ENCODE measurements around the gene DLEC1.
A peak's percentile ranks its signal among the peaks of the same experiment; 100 is the strongest.
"Not testable (repeated sequence)": the region's sequence is repeated elsewhere in the genome, so short reads cannot be mapped to it uniquely, and the experiment has no call there.

Gene DLEC1

DNA sequence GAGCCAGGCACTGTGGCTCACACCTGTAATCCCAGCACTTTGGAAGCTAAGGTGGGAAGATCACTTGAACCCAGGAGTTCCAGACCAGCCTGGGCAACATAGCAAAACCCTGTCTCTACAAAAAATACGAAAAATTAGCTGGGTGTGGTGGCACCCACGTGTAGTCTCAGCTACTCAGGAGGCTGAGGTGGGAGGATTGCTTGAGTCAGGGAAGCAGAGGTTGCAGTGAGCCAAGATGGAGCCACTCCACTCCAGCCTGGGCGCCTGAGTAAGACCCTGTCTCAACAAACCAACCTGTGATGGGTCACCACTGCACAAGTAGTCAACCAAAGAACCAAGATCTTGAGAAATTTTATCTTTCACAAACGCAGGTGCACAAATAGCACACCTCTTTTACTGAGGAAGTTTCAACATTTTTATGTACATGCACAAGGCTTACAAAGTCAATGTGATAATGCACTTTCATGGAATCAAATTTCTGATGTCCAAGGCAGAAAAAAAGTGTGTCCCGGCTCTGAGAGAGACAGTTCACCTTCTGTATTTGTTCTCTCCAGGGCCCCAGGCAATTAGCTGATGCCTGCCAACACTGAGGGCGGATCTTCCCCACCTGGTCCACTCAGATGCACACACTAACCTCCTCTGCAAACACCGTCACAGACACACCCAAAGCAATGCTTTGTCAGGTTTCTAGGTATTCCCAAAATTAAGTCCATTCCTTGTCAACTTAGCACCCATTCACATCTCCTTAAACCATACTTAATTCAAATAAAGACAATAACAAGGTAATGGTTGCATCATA lies 85.5 kb downstream of the DLEC1 start:
- DNase-seq: no peak

DNA sequence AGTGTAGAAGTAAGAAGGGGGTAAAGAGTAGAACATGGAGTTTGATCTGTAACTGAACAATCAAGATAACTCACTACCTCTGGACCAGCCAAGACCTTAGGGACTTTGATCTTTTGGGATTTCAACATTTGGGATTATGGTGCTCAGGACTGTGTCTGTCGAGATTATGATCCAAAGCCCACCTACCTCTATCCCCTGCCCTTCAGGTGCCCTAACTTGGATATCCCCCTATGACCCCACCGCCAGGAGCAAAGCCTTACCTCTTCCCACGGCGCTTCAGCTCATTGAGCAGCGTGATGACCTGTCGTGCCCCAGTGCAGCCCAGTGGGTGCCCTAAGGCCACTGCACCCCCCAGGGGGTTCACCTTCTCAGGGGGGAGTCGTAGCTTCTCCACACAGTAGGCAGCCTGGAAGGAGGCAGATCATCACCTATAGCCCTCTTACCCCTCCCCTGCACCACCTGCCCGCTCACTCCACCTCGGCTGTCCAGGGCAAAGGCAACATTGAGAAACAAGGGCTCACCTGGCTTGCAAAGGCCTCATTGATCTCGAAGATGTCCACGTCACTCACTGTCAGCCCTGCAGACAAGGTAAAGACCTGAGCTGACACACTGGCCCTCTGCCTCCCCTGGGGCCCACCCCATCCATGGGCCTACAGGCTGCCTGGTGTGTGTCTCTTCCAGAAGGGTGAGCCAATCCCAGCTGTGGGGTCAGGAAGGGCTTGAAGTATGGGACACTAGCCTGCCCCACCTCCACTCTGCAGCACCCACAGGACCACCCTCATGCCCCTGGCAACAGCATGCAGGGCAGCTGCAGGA lies 86.5 kb downstream of the DLEC1 start:
- no peak for DNase-seq

DNA sequence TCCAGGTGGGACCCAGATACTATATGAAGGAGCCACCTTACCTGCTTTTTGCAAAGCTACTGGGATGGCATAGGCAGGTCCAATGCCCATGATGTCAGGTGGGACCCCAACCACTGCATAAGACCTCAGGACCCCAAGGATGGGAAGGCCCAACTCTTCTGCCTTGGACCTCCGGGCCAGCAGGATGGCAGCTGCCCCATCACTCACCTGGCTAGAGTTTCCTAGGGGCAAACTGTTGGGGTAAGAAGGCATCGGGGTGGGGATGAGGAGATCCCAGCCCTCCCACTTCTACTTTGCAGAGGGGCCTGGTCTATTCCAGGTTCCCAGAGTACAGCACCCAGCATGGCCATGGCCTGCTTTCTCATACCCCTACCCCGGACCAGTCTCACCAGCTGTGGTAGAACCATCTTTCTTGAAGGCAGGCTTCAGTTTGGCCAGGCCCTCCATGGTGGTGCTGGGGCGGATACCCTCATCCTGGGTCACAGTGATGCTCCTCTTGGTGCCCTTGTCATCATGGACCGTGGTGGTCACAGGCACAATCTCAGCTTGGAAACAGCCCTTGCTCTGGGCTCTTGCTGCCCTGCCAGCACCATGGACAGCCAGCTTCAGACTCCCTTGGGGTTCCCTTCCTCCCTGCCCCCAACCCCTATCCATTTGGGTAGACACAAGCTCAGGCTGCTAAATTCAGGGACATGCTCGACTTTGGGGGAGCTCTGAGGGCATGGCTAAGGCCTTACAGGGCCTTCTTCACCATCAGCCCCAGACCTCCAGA lies 87.3 kb downstream of the DLEC1 start:
- DNase-seq: no peak

DNA sequence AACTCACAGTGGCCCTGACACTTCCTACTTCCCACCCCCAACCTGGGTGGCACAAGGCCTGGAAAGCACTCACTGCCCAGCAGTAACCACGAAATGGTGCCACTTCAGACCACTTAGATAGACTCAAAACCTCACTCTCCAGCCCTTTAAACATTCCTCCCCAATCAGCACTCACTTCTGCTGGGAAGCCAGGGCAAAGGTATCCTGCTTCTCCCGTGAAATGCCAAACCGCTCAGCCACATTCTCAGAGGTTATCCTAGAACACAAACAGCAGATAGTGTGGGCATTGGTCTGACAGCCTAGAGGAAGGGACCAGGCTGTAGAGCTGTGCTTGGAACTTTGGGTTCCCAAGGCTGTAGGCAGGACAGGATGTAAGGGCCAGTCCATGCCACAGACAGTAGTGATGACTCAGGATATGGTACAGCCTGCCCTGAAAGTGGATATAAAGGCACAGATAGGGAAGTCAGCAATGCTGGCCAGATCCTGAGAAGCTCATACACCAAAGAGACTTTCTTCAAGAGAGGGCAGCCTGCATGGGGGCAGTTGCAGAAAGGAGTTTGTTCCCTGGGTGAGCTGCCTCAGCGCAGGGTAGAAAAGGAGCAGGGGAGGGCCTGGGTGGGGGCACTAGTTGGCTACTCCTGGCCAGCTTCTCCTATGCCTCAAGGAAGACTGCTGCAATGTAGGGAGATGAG lies 88.7 kb downstream of the DLEC1 start:
- no peak for DNase-seq

DNA sequence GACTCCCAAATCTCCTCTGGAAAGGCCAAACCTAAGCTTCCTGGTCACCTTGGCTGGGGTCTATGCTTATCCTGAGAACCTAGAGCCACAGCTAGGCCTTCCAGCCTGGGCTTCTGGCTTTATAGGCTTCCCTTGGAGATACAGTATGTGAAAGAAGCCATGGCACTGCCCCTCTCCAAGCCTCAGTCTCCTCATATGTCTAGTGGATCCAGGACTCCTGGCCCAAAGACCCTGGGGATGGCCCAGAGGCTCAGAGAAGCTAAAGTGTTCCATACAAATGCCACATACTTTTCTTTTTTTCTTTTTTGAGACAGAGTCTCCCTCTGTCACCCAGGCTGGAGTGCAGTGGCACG lies 89.3 kb downstream of the DLEC1 start:
- DNase-seq: no peak

DNA sequence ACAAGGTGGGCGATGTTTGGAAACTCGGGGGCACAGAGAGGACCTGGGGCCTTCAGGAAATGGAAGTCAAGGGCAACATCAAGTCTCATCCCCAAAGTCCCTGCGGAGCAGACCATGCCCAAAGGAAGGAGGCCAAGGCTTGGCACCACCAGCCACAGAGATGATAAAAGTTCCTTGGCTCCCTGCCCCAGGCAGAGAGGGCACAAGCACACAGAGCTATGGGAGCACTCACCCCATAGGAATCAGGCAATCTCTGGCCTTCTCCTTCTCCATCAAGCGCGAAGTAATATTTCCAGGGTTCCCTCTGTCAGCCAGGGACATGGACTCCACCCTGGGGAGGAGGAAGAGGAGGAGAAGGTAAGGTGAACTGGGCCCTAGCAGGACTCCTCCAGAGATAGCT lies 90.0 kb downstream of the DLEC1 start:
- no peak for DNase-seq

DNA sequence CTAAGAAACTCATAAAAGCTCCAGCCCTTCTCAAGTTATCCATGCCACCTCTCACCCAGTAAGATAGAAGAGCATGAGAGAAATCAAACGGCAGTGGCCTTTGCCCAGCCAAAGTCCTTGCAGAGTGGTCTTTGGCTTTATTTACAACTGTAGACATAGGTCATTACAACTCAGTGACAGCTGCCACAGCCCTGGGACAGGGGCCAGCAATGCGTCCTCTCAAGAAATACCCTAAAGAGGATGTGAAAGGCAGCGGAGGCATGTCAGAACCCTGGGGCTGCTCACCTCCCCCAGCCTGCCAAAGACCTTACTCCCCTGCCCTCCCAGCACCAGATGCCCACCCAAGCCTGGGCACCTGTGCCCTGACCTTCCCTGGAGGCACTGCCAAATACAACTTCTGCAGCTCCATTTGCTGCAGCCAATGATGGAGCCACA lies 91.6 kb downstream of the DLEC1 start:
- no peak for DNase-seq

DNA sequence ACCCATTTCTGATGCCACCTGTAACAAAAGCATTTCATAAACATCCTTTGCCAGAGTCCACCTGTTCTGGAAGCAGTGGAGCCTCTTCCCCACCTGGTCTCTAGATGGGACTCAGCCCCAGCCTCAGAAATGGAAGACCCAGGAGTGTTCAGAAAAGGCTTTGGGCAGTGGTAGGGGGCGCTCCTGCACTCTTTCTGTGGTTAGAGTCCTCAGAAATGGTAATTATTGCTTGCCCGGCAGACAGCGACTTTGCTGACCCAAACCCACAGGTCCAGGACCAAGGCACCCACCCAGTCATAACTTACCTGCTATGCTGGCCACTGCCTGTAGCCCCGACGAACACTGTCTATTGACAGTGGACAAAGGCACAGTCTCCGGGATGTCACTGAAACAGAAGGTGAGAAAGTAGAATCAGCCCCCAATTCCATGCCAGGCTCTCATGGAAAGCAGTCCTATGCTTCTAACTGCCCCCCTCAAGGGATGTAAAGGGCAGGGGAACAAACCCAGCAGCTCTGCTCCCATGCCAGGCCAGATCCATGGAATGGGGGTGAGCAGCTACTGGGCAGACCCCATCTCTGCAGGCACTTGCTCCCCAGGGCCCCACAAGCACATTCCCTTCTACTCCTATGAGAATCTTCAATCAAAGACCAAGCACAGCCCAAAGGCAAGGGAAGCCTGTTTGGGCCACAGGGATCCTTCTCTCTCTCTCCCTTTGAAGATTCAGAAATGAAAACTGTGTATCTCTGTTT lies 92.8 kb downstream of the DLEC1 start:
- no peak for DNase-seq

DNA sequence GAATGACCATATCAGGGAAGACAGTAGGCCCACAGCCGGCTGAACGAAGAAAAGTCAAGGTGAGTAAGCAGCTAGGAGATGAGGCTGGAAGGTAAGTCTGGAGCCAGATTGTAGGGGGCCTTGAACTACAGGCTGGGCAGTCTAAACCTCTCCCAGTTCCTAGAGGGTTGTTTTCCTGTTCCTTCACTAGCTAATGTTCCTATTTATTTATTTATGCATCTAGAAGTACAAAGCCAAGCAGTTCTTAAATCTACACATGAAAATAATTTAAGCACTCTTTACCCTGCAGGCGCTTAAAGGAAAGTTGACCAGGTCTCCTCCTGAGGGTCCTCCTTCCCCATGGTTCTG lies 94.2 kb downstream of the DLEC1 start:
- DNase-seq: no peak

DNA sequence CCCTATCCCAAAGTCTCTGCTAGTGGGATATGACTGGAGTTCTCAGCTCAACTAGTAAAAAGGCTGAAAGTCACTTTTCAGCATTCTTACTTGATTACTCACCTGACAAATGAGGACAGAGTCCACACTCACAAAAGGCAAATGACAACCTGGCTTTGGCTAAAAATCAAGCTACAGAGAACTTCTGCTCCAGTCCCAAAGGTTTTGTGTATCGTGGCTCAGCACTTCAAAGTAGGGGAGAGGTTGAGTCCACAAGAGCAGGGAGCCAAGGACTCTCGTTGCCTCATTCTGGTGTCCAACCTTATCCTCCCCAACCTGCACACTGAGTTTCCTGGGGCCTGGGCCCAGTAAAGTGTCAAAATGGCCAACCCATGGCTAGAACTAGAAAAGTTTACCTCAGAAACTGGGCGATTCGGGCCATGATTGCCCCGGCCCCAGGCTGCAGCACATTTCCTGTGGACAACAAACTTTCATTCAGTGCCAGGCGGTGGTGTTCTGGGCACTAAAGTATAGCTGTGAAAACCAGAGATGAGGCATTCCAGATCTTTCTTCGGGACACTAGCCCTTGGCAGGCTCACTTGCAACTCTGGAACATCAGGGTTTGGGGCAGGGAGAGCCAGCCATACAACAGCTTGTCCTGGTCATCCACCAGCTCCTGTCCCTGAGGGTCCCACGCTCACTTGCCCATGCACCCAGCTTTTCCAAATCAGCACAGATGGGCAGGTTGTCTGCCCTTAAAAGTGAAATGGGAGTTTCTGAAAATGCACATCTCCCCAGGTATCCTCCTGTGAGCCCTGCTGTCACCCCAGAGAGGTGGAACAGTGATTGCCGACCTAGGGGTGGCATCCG lies 94.8 kb downstream of the DLEC1 start:
- no peak for DNase-seq

DNA sequence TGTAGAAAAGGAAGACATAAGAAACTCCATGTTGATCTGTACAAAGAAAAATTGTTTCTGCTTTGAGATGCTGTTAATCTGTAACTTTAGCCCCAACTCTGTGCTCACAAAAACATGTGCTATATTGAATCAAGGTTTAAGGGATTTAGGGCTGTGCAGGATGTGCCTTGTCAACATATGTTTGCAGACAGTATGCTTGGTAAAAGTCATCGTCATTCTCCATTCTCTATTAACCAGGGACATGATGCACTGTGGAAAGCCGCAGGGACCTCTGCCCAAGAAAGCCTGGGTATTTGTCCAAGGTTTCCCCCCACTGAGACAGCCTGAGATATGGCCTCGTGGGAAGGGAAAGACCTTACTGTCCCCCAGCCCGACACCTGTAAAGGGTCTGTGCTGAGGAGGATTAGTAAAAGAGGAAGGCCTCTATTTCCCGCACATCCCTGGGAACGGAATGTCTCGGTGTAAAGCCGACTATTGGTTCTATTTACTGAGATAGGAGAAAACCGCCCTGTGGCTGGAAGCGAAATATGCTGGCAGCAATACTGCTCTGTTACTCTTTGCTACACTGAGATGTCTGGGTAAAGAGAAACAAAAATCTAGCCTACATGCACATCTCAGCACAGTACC lies 95.6 kb downstream of the DLEC1 start:
- DNase-seq: not testable (repeated sequence)

DNA sequence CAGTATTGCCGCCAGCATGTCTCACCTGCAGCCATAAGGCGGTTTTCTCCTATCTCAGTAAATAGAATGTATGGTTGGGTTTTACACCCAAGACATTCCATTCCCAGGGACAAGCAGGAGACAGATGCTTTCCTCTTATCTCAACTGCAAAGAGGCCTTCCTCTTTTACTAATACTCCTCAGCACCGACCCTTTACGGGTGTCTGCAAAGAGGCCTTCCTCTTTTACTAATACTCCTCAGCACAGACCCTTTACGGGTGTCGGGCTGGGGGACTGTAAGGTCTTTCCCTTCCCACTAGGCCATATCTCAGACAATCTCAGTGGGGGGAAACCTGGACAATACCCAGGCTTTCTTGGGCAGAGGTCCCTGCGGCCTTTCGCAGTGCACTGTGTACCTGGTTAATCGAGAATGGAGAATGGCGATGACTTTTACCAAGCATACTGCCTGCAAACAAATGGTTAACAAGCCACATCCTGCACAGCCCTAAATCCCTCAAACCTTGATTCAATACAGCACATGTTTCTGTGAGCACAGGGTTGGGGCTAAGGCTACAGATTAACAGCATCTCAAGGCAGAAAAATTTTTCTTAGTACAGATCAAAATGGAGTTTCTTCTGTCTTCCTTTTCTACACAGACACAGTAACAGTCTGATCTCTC lies 96.7 kb downstream of the DLEC1 start:
- DNase-seq: not testable (repeated sequence)

DNA sequence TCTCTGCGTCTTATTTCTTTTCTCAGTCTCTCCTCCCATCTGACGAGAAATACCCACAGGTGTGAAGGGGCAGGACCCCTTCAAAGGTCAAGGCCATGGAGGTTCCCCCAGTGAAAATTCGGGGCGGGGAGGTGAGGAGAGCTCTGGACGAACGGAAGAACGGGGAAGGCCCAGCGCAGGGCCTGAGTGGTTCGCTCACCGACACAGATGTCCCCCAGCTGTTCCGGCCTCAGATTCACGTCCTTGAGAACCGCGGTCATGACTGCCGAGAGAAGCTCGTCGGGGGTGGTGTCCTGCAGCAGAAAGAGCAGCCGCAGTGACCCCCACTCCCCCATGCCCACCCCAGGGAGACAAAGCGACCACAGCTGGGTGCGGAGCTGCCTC lies 97.4 kb downstream of the DLEC1 start:
- DNase-seq: no peak

DNA sequence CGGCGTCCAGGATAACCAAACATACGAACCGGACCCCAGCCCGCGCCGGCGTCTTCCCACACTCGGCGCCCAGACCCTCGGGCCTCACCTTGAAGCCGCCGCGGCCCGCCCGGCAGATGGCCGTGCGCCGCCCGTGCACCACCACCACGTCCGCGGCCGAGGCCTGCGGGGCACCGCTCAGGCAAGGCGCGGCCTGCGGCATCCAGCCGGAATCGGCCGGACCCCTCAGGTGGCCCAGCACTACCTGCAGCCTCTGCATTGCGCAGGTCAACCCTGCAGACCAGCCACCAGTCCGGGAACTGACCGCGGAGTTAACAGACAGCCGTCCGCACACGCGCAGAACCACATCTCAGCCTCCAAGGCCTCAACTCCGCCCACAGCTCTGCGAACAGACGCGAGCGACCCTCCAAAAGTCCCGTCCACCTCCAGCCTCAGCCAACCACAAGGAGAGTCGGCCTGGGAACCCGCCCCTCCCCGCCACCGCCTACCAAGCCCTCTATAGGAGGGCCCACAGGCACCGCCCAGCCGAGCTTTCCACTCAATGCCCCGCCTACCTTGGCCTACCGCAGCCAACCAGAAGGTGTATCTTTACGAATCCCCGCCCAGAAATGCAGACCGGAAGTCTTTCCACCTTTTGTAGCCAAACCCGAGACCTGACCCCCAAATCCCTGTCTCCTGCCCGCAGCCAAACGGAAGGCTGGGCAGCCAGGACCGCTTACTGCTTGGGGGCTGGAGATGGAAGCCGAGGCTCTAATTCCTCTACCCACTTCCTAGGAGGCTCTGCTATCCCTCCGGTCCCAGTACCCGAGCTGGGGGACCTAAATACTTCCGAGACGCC lies 98.0 kb downstream of the DLEC1 start, which contains the start of gene ACAA1:
ACAA1 (minus strand) TSS at position 351 of the 838 bp plus-strand sequence; CDS start at position 259, 92 bp downstream.
- DNase-seq: peak; percentile 95

DNA sequence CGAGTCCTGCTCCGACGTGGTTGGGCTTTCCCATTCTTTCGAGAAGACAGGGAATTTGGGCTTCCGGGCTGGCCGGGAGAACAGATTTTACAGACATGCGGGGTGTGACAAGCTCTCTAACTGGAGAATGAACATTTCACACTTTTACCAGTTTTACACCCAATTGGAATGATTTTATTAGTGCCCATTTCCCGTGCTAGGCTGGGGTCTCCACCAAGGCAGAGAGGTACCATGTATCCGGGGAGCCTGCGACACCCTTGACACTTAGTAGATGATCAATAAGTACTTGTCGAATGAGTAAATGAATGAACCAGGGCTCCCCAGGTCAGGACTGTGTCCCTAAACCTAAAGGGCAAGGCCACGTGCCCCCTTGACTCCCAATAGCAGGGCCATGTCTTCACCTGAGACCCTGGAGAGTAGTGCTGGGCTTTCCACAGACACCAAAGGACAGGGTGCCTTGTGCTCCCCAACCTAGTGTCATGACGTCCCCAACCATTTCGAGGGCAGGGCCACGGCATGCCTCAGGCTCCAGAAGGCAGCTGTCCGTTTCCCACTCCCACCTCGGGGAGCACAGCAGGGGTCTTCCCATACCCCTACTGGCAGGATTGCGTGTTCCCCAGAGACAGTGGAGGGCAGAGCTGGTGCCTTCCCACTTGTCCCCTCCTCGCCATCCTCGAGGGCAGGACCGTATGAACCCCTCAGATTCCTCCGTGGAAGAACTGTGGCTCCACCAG lies 98.8 kb downstream of the DLEC1 start:
- no peak for DNase-seq

DNA sequence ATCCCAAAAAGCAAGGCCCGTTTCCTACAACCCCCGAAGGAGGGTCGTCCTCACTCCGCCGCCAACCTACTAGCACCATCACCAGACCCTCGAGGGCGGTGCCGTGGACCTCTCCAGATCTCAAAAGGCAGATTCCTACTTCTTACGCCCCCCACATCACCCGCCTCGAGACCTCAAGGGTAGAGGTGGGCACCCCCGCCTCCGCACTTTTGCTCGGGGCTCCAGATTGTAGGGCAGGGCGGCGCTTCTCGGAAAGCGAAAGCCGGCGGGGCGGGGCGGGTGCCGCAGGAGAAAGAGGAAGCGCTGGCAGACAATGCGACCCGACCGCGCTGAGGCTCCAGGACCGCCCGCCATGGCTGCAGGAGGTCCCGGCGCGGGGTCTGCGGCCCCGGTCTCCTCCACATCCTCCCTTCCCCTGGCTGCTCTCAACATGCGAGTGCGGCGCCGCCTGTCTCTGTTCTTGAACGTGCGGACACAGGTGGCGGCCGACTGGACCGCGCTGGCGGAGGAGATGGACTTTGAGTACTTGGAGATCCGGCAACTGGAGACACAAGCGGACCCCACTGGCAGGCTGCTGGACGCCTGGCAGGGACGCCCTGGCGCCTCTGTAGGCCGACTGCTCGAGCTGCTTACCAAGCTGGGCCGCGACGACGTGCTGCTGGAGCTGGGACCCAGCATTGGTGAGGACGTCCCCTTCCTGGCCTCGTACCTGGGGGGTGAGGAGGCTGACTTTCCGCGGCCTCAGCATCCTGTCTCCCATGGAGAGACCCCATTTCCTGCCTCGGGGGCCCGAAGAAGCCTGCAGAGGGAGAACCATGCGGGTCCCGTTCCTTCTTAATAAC lies 99.6 kb downstream of the DLEC1 start, which contains the start of gene MYD88:
MYD88 (plus strand) TSS at position 313 of the 842 bp plus-strand sequence; CDS start at position 353, 40 bp downstream.
- DNase-seq: peak; percentile 82

DNA sequence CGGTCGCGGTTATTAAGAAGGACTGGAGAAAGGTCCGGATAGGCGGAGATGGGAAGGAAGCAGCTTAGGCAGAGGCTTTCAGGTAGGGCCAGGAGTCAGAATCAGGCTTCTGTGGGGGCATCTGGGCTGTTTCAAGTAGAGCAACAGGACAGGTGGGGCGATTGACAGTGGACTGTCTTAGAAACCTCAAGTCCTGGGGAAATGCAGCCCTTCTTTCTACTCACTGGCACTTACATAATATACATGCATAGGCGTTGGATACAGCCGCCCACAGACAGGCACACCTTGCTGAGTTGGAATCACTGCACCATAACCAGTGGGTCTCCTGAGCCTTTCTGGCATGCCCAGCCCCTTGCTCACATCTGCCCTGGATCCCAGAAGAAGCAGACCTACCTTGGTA lies 100.2 kb downstream of the DLEC1 start:
- DNase-seq: no peak

Data from activated T-cell treated with anti-CD3 and anti-CD28 coated beads for 4 hours (primary cell).